Measurements from ENCODE around the gene DIAPH2. TPM values are rescaled to one million over a fixed set of nuclear protein-coding genes. Genes with fewer than 3 reads are reported as not detected.
A peak's percentile ranks its signal among the peaks of the same experiment; 100 is the strongest.

DIAPH2 gene
- total RNA-seq, 2 donors from 2014 or later: 21.5 to 51.8 TPM

GRCh38 chrX:97332963-97333362 lies 648.3 kb downstream of the DIAPH2 start:
- no peaks in the 10 kb centered on the region for H3K9me3 ChIP-seq (ENCODE audit: control insufficient read depth, low read length)
- H3K36me3 Mint-ChIP-seq (ENCODE audit: low read depth): peaks cover 23% of the 10 kb centered on the region
- no peaks in the 10 kb centered on the region for H3K27me3 Mint-ChIP-seq (ENCODE audit: insufficient read depth)
- 97% methylated on average over 3 of the region's 3 CpGs; no CpG with 5 or more reads in 1 of the 2 experiments for WGBS, 2 experiments (ENCODE audit: insufficient coverage in 1 of 2, insufficient read length in 1 of 2)
- no peaks in the 10 kb centered on the region for H3K4me1 Mint-ChIP-seq
- no peak overlapping the region for H3K27ac ChIP-seq (ENCODE audit: low read depth, low read length)
- H3K9ac ChIP-seq (ENCODE audit: extremely low read depth, low read length, poor library complexity, severe bottlenecking): no peak overlapping the region
- no peak overlapping the region for H3K4me3 ChIP-seq (ENCODE audit: low read length)
- H3K27ac Mint-ChIP-seq: no peak overlapping the region
- no peak for TF ChIP-seq CTCF (conservative IDR thresholded peaks at IDR 0.05)
- H3K36me3 ChIP-seq (ENCODE audit: control insufficient read depth, insufficient read depth, low read length): no peaks in the 10 kb centered on the region
- no peaks in the 10 kb centered on the region for H3K9me3 Mint-ChIP-seq
- no peak overlapping the region for H3K4me3 Mint-ChIP-seq
- no peak for DNase-seq
- H3K27me3 ChIP-seq (ENCODE audit: control insufficient read depth, insufficient read depth, low read length, poor library complexity, severe bottlenecking): no peaks in the 10 kb centered on the region
- no peaks in the 10 kb centered on the region for H3K4me1 ChIP-seq (ENCODE audit: control insufficient read depth, insufficient read depth, low read length)

- Mint-ChIP-seq H3K36me3 (ENCODE audit: low read depth) (peaks cover 23% of the 10 kb centered on the region), H3K9me3 (no peaks in the 10 kb centered on the region), H3K4me3 (no peak overlapping the region), H3K4me1 (no peaks in the 10 kb centered on the region), H3K27ac (peak overlapping the region; percentile 13), H3K27me3 (ENCODE audit: insufficient read depth) (no peaks in the 10 kb centered on the region)
- WGBS, 2 experiments (ENCODE audit: insufficient coverage in 1 of 2, insufficient read length in 1 of 2): 99% methylated on average over 4 of the region's 9 CpGs; no CpG with 5 or more reads in 1 of the 2 experiments
- no peak overlapping the region for H3K9ac ChIP-seq (ENCODE audit: extremely low read depth, low read length, poor library complexity, severe bottlenecking)
- no peaks in the 10 kb centered on the region for H3K9me3 ChIP-seq (ENCODE audit: control insufficient read depth, low read length)
- no peaks in the 10 kb centered on the region for H3K27me3 ChIP-seq (ENCODE audit: control insufficient read depth, insufficient read depth, low read length, poor library complexity, severe bottlenecking)
- H3K36me3 ChIP-seq (ENCODE audit: control insufficient read depth, insufficient read depth, low read length): no peaks in the 10 kb centered on the region
- no peak overlapping the region for H3K4me3 ChIP-seq (ENCODE audit: low read length)
- DNase-seq: no peak
- no peak overlapping the region for H3K27ac ChIP-seq (ENCODE audit: low read depth, low read length)
- H3K4me1 ChIP-seq (ENCODE audit: control insufficient read depth, insufficient read depth, low read length): no peaks in the 10 kb centered on the region
- TF ChIP-seq CTCF (conservative IDR thresholded peaks at IDR 0.05): no peak
Observed at GRCh38 chrX:97334850-97335249, 650.2 kb downstream of the DIAPH2 start.

- TF ChIP-seq CTCF (conservative IDR thresholded peaks at IDR 0.05): no peak
- Histone ChIP-seq H3K36me3 (ENCODE audit: control insufficient read depth, insufficient read depth, low read length) (no peaks in the 10 kb centered on the region), H3K9ac (ENCODE audit: extremely low read depth, low read length, poor library complexity, severe bottlenecking) (no peak overlapping the region), H3K9me3 (ENCODE audit: control insufficient read depth, low read length) (no peaks in the 10 kb centered on the region), H3K27ac (ENCODE audit: low read depth, low read length) (no peak overlapping the region), H3K4me1 (ENCODE audit: control insufficient read depth, insufficient read depth, low read length) (no peaks in the 10 kb centered on the region), H3K4me3 (ENCODE audit: low read length) (peak overlapping the region; percentile 68), H3K27me3 (ENCODE audit: control insufficient read depth, insufficient read depth, low read length, poor library complexity, severe bottlenecking) (no peaks in the 10 kb centered on the region)
- peaks cover 33% of the 10 kb centered on the region for H3K4me1 Mint-ChIP-seq
- DNase-seq: no peak
- no peaks in the 10 kb centered on the region for H3K9me3 Mint-ChIP-seq
- H3K27me3 Mint-ChIP-seq (ENCODE audit: insufficient read depth): no peaks in the 10 kb centered on the region
- peaks cover 12% of the 10 kb centered on the region for H3K36me3 Mint-ChIP-seq (ENCODE audit: low read depth)
- peak overlapping the region; percentile 36 for H3K4me3 Mint-ChIP-seq
- peak overlapping the region; percentile 78 for H3K27ac Mint-ChIP-seq
- WGBS, 2 experiments (ENCODE audit: insufficient coverage in 1 of 2, insufficient read length in 1 of 2): 8 to 20% methylated on average over 1 of the region's 2 CpGs
Observed at GRCh38 chrX:97344724-97345123, 660.1 kb downstream of the DIAPH2 start.
